ENCODE measurements around the gene DPF1.

The DPF1 gene

DNA sequence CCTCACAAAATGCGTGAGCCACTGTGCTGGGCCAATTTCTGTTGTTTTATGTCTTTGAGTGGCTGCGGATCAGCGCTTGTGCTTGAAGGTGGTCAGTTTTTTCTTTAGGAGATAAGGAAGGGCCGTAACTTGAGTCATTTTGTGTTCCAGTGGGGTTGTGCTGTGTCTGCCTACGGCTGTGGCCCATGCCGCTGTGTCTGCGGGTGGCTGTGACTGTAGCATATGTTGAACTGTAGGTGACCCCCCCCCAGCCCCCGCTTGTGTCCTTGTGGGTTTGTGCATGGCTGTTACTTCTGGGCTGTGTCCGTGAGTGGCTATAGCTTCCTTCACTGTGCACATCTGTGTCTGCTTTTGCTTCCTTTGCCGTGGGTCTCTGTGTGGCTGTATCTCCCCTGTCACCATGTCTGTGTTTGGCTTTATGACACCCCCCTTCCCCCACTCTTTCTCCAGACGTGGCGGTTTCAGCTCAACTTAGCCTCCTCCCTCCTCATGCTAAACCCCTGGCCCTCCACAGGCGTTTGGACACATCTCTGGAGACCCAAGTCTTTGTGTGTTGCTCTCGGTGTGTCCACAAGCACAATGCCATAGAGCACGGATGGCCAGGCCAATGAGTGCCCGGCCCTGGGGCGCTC is 31.5 kb upstream of the DPF1 start:
- Mint-ChIP-seq H3K27ac (peak overlapping the region; percentile 27), H3K4me1 (peaks cover 21% of the 10 kb centered on the region), H3K4me3 (peak overlapping the region; percentile 5), H3K9me3 (no peaks in the 10 kb centered on the region), H3K27me3 (peaks cover 25% of the 10 kb centered on the region), H3K36me3 (ENCODE audit: low read depth) (no peaks in the 10 kb centered on the region)
- DNase-seq, result no peak
- no peak for ATAC-seq

GRCh38 chr19:38253788-38254187 is 29.8 kb upstream of the DPF1 start:
- H3K27ac Mint-ChIP-seq, result no peak overlapping the region
- no peaks in the 10 kb centered on the region for H3K9me3 Mint-ChIP-seq
- no peaks in the 10 kb centered on the region for H3K36me3 Mint-ChIP-seq (ENCODE audit: low read depth)
- DNase-seq (no peak), ATAC-seq (no peak)
- H3K27me3 Mint-ChIP-seq, result peaks cover 25% of the 10 kb centered on the region
- H3K4me1 Mint-ChIP-seq, result peaks cover 17% of the 10 kb centered on the region
- H3K4me3 Mint-ChIP-seq, result no peak overlapping the region

GRCh38 chr19:38252941-38253691 is 29.1 kb upstream of the DPF1 start:
- ATAC-seq, result peak; percentile 35
- Mint-ChIP-seq H3K27ac (no peak overlapping the region), H3K27me3 (peaks cover 25% of the 10 kb centered on the region), H3K4me3 (no peak overlapping the region), H3K9me3 (no peaks in the 10 kb centered on the region), H3K4me1 (peaks cover 17% of the 10 kb centered on the region), H3K36me3 (ENCODE audit: low read depth) (no peaks in the 10 kb centered on the region)
- no peak for DNase-seq

DNA sequence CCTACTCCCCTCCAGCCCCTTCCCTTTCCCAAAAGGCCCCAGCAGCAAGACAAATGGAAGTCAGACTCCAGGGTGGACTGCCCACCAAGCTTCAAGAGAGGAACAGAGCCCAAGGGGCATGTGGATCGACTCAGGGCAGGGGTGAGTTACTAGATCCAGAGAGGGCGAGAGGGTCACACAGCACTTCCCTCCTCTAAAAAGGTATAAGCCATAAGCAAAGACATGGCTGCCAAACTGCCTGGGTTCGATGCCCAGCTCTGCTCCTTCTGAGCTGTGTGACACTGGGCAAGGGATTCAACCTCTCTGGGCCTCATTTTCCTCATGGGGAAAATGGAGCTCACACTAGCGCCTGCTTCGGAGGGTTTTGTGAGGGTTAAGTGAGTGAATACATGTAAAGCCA is 28.4 kb upstream of the DPF1 start:
- Mint-ChIP-seq H3K9me3 (no peaks in the 10 kb centered on the region), H3K4me3 (no peak overlapping the region), H3K27me3 (peaks cover 23% of the 10 kb centered on the region), H3K36me3 (ENCODE audit: low read depth) (no peaks in the 10 kb centered on the region), H3K4me1 (peaks cover 17% of the 10 kb centered on the region), H3K27ac (no peak overlapping the region)
- no peak for DNase-seq
- ATAC-seq, result no peak

- ATAC-seq (no peak), DNase-seq (no peak)
- H3K9me3 Mint-ChIP-seq, result no peaks in the 10 kb centered on the region
- H3K4me1 Mint-ChIP-seq, result peaks cover 12% of the 10 kb centered on the region
- no peak overlapping the region for H3K27ac Mint-ChIP-seq
- no peak overlapping the region for H3K4me3 Mint-ChIP-seq
- H3K27me3 Mint-ChIP-seq, result peaks cover 16% of the 10 kb centered on the region
- H3K36me3 Mint-ChIP-seq (ENCODE audit: low read depth), result no peaks in the 10 kb centered on the region
Observed at GRCh38 chr19:38251564-38252051, 27.6 kb upstream of the DPF1 start.

GRCh38 chr19:38250821-38251563 is 27.0 kb upstream of the DPF1 start:
- no peak overlapping the region for H3K4me3 Mint-ChIP-seq
- no peak overlapping the region for H3K27ac Mint-ChIP-seq
- H3K36me3 Mint-ChIP-seq (ENCODE audit: low read depth), result no peaks in the 10 kb centered on the region
- ATAC-seq (no peak), DNase-seq (no peak)
- no peaks in the 10 kb centered on the region for H3K9me3 Mint-ChIP-seq
- H3K4me1 Mint-ChIP-seq, result peaks cover 11% of the 10 kb centered on the region
- H3K27me3 Mint-ChIP-seq, result peaks cover 16% of the 10 kb centered on the region

- peaks cover 11% of the 10 kb centered on the region for H3K4me1 Mint-ChIP-seq
- H3K9me3 Mint-ChIP-seq, result no peaks in the 10 kb centered on the region
- H3K36me3 Mint-ChIP-seq (ENCODE audit: low read depth), result no peaks in the 10 kb centered on the region
- DNase-seq (no peak), ATAC-seq (no peak)
- H3K27ac Mint-ChIP-seq, result no peak overlapping the region
- peaks cover 13% of the 10 kb centered on the region for H3K27me3 Mint-ChIP-seq
- H3K4me3 Mint-ChIP-seq, result no peak overlapping the region
Observed at GRCh38 chr19:38250428-38250820, 26.4 kb upstream of the DPF1 start.

DNA sequence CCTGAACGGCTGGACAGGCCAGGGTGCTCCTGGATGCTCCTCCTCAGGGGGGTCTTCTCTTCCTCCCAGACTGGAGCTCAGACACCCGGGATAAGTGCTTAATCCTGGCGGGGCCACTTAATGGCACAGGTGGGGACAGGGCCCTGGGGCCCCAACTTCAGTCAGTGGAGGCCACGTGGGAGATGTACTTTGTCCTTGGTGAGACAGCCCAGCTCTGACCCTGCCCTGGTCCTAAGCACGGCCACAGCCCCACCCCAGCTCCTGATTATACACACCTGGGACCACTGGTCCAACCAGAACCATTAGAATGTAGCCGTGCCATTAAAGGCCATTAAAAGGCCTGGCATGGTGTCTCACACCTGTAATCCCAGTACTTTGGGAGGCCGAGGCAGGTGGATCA is 24.4 kb upstream of the DPF1 start:
- DNase-seq, result no peak
- no peak overlapping the region for H3K27ac Mint-ChIP-seq
- H3K27me3 Mint-ChIP-seq, result peaks cover 11% of the 10 kb centered on the region
- no peaks in the 10 kb centered on the region for H3K9me3 Mint-ChIP-seq
- ATAC-seq, result no peak
- H3K36me3 Mint-ChIP-seq (ENCODE audit: low read depth), result no peaks in the 10 kb centered on the region
- peaks cover 9% of the 10 kb centered on the region for H3K4me1 Mint-ChIP-seq
- H3K4me3 Mint-ChIP-seq, result no peak overlapping the region

GRCh38 chr19:38247734-38248268 is 23.8 kb upstream of the DPF1 start:
- DNase-seq (no peak), ATAC-seq (no peak)
- Mint-ChIP-seq H3K27me3 (peaks cover 11% of the 10 kb centered on the region), H3K9me3 (no peaks in the 10 kb centered on the region), H3K36me3 (ENCODE audit: low read depth) (no peaks in the 10 kb centered on the region), H3K4me1 (peaks cover 9% of the 10 kb centered on the region), H3K27ac (no peak overlapping the region), H3K4me3 (no peak overlapping the region)

- Mint-ChIP-seq H3K27ac (no peak overlapping the region), H3K4me1 (peaks cover 9% of the 10 kb centered on the region), H3K27me3 (peaks cover 9% of the 10 kb centered on the region), H3K9me3 (no peaks in the 10 kb centered on the region), H3K36me3 (ENCODE audit: low read depth) (no peaks in the 10 kb centered on the region), H3K4me3 (no peak overlapping the region)
- DNase-seq (no peak), ATAC-seq (no peak)
Observed at GRCh38 chr19:38247126-38247525, 23.1 kb upstream of the DPF1 start.

- H3K4me3 Mint-ChIP-seq, result no peak overlapping the region
- no peaks in the 10 kb centered on the region for H3K9me3 Mint-ChIP-seq
- peaks cover 4% of the 10 kb centered on the region for H3K4me1 Mint-ChIP-seq
- DNase-seq (no peak), ATAC-seq (no peak)
- H3K36me3 Mint-ChIP-seq (ENCODE audit: low read depth), result no peaks in the 10 kb centered on the region
- no peak overlapping the region for H3K27ac Mint-ChIP-seq
- peaks cover 6% of the 10 kb centered on the region for H3K27me3 Mint-ChIP-seq
Observed at GRCh38 chr19:38245826-38246498, 21.9 kb upstream of the DPF1 start.

DNA sequence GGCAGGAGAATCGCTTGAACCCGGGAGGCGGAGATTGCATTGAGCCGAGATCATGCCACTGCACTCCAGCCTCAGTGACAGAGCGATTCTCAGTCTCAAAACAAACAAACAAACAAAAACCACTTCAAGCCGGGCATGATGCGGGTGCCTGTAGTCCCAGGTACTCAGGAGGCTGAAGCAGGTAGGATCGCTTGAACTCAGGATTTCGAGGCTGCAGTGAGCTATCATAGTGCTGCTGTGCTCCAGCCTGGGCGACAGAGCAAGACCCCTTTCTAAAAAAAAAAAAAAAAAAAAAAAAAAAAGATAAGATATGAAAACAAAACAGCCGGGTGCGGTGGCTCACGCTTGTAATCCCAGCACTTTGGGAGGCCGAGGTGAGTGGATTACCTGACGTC is 19.3 kb upstream of the DPF1 start:
- no peaks in the 10 kb centered on the region for H3K36me3 Mint-ChIP-seq (ENCODE audit: low read depth)
- peaks cover 6% of the 10 kb centered on the region for H3K27me3 Mint-ChIP-seq
- ATAC-seq (no peak), DNase-seq (no peak)
- peak overlapping the region; percentile 67 for H3K4me3 Mint-ChIP-seq
- H3K4me1 Mint-ChIP-seq, result peaks cover 4% of the 10 kb centered on the region
- peak overlapping the region; percentile 50 for H3K27ac Mint-ChIP-seq
- no peaks in the 10 kb centered on the region for H3K9me3 Mint-ChIP-seq

- Mint-ChIP-seq H3K4me3 (no peak overlapping the region), H3K9me3 (no peaks in the 10 kb centered on the region), H3K27ac (no peak overlapping the region), H3K27me3 (peaks cover 3% of the 10 kb centered on the region), H3K4me1 (peaks cover 3% of the 10 kb centered on the region), H3K36me3 (ENCODE audit: low read depth) (no peaks in the 10 kb centered on the region)
- DNase-seq (no peak), ATAC-seq (no peak)
Observed at GRCh38 chr19:38239816-38240215, 15.8 kb upstream of the DPF1 start.

GRCh38 chr19:38234615-38235014 is 10.6 kb upstream of the DPF1 start:
- Mint-ChIP-seq H3K36me3 (ENCODE audit: low read depth) (no peaks in the 10 kb centered on the region), H3K9me3 (no peaks in the 10 kb centered on the region), H3K27me3 (peaks cover 25% of the 10 kb centered on the region), H3K4me3 (no peak overlapping the region), H3K27ac (no peak overlapping the region), H3K4me1 (peaks cover 3% of the 10 kb centered on the region)
- no peak for ATAC-seq
- no peak for DNase-seq
